ENCODE results near the gene NTN3. TPM values are rescaled to one million over a fixed set of nuclear protein-coding genes. Genes with fewer than 3 reads are reported as not detected.

The NTN3 gene
- total and polyA plus RNA-seq, 3 donors from 2014 or later, result 1.1 to 1.7 TPM; not detected in 1

GRCh38 chr16:2514333-2515179, 43.5 kb downstream of the NTN3 start:
- intact Hi-C loops (cut with DNase I; ENCODE audit: low total_unique reads), result no loop called here
- no peak for DNase-seq
- H3K36me3 ChIP-seq (ENCODE audit: low read depth, missing control alignments), result no peaks in the 10 kb centered on the region
- peaks cover 59% of the 10 kb centered on the region for H3K4me1 ChIP-seq
- H3K27ac ChIP-seq, result peak overlapping the region; percentile 98 to 99
- 0 to 1% methylated on average over 4 to 60 of the region's 63 CpGs for WGBS, 2 donors
- no peaks in the 10 kb centered on the region for H3K27me3 ChIP-seq
- no peaks in the 10 kb centered on the region for H3K9me3 ChIP-seq
- peak overlapping the region; percentile 98 to 99 for H3K4me3 ChIP-seq
- no peak for TF ChIP-seq POLR2A (IDR thresholded peaks at IDR 0.05)
- TF ChIP-seq CTCF (IDR thresholded peaks at IDR 0.05), result no peak

- intact Hi-C loops (cut with DNase I; ENCODE audit: low total_unique reads), result no loop called here
- Histone ChIP-seq H3K9me3 (no peaks in the 10 kb centered on the region), H3K27ac (peak overlapping the region; percentile 98 to 99), H3K36me3 (ENCODE audit: low read depth, missing control alignments) (no peaks in the 10 kb centered on the region), H3K4me1 (peaks cover 63% of the 10 kb centered on the region), H3K4me3 (peak overlapping the region; percentile 98 to 99), H3K27me3 (no peaks in the 10 kb centered on the region)
- WGBS, 2 donors, result 13 to 40% methylated on average over 4 to 14 of the region's 14 CpGs
- DNase-seq, result no peak
- TF ChIP-seq POLR2A (IDR thresholded peaks at IDR 0.05) (no peak), CTCF (IDR thresholded peaks at IDR 0.05) (no peak)
Measured at GRCh38 chr16:2515180-2515851, 44.2 kb downstream of the NTN3 start.

- DNase-seq, result peak; percentile 43
- peak overlapping the region; percentile 63 to 99 for H3K27ac ChIP-seq
- no peaks in the 10 kb centered on the region for H3K36me3 ChIP-seq (ENCODE audit: low read depth, missing control alignments)
- no peaks in the 10 kb centered on the region for H3K27me3 ChIP-seq
- no peaks in the 10 kb centered on the region for H3K9me3 ChIP-seq
- intact Hi-C loops (cut with DNase I; ENCODE audit: low total_unique reads), result no loop called here
- WGBS, 2 donors, result 63 to 66% methylated on average over 11 of the region's 11 CpGs
- no peak overlapping the region for H3K4me3 ChIP-seq
- TF ChIP-seq POLR2A (IDR thresholded peaks at IDR 0.05) (no peak), CTCF (IDR thresholded peaks at IDR 0.05) (no peak)
- peaks cover 71% of the 10 kb centered on the region for H3K4me1 ChIP-seq
Measured at GRCh38 chr16:2516391-2517240, 45.5 kb downstream of the NTN3 start.

GRCh38 chr16:2517954-2518605, 47.0 kb downstream of the NTN3 start:
- H3K36me3 ChIP-seq (ENCODE audit: low read depth, missing control alignments), result no peaks in the 10 kb centered on the region
- 57 to 58% methylated on average over 12 of the region's 12 CpGs for WGBS, 2 donors
- peaks cover 61% of the 10 kb centered on the region for H3K4me1 ChIP-seq
- DNase-seq, result no peak
- intact Hi-C loops (cut with DNase I; ENCODE audit: low total_unique reads), result no loop called here
- H3K9me3 ChIP-seq, result no peaks in the 10 kb centered on the region
- no peak overlapping the region for H3K4me3 ChIP-seq
- no peaks in the 10 kb centered on the region for H3K27me3 ChIP-seq
- TF ChIP-seq CTCF (IDR thresholded peaks at IDR 0.05) (no peak), POLR2A (IDR thresholded peaks at IDR 0.05) (no peak)
- H3K27ac ChIP-seq, result peak overlapping the region; percentile 10 to 73
